HepG2 (cell line): ENCODE measurements around the gene TMEM223.

ENCODE experiments used
- ADNP ChIP-seq: sonication (generic); formaldehyde crosslinking; IDR thresholded peaks from 2 replicates; pipeline ENCODE4 v1.4.0; 2020; ENCODE audit warnings: missing genetic modification reagents
- CCAR2 ChIP-seq: fragments of 200-400 bp; formaldehyde crosslinking; optimal IDR thresholded peaks from 2 replicates; pipeline ENCODE3; 2018; ENCODE audit warnings: low read depth, mild to moderate bottlenecking, low read length, moderate library complexity
- CEBPZ ChIP-seq: IDR thresholded peaks from 2 replicates; pipeline ENCODE4 v1.6.1; 2012; ENCODE audit warnings: low read length, improper control_type of control experiment
- CHD4 ChIP-seq: fragments of 200-600 bp; sonication (generic); IDR thresholded peaks from 2 replicates; pipeline ENCODE4 v1.7.0; 2017; ENCODE audit warnings: mild to moderate bottlenecking, low read length, borderline replicate concordance
- GTF2F1 ChIP-seq: fragments of 150-350 bp; IDR thresholded peaks from 2 replicates; pipeline ENCODE4 v1.6.1; 2014; ENCODE audit warnings: low read length
- HCFC1 ChIP-seq: fragments of 150-350 bp; IDR thresholded peaks from 2 replicates; pipeline ENCODE4 v1.6.1; 2014; ENCODE audit warnings: low read depth, low read length
- KDM5A ChIP-seq: fragments of 200-600 bp; sonication (generic); IDR thresholded peaks from 2 replicates; pipeline ENCODE4 v1.7.0; 2018; ENCODE audit warnings: antibody characterized with exemption, mild to moderate bottlenecking, low read length, borderline replicate concordance
- POLR2A ChIP-seq, 2 experiments: IDR thresholded peaks; 2 replicates each; pipeline ENCODE4 v1.6.1; 2011; ENCODE audit warnings: low read depth in 2 of 2, low read length in 2 of 2, mild to moderate bottlenecking in 1 of 2, moderate library complexity in 1 of 2; ENCODE audit not compliant: insufficient read depth in 1 of 2
- POLR2AphosphoS2 ChIP-seq: IDR thresholded peaks from 2 replicates; pipeline ENCODE4 v1.6.1; 2011; ENCODE audit warnings: low read depth, low read length, improper control_type of control experiment
- PRDM15 ChIP-seq: sonication (generic); formaldehyde crosslinking; IDR thresholded peaks from 2 replicates; pipeline ENCODE4 v1.4.0; 2020; ENCODE audit warnings: missing genetic modification reagents
- SP1 ChIP-seq, 2 experiments: fragments of 450-650 bp in 1 of 2; sonication (generic) in 1 of 2; formaldehyde crosslinking in 1 of 2; IDR thresholded peaks; 2 replicates each; pipeline versions ENCODE4 v1.4.0 to v1.6.1; 2016 to 2020; ENCODE audit warnings: missing genetic modification reagents in 1 of 2
- ZNF776 ChIP-seq: sonication (generic); formaldehyde crosslinking; IDR thresholded peaks from 2 replicates; pipeline ENCODE4 v1.4.0; 2020; ENCODE audit warnings: mild to moderate bottlenecking, missing genetic modification reagents
- TF ChIP-seq, protein P1 (sequence below): sonication (generic); formaldehyde crosslinking; IDR thresholded peaks from 2 replicates; pipeline ENCODE4 v1.5.0; 2020; ENCODE audit warnings: mild to moderate bottlenecking, missing genetic modification reagents, moderate library complexity
- TF ChIP-seq, protein P2 (sequence below): sonication (generic); formaldehyde crosslinking; IDR thresholded peaks from one replicate; pipeline ENCODE4 v1.5.1; 2020; ENCODE audit warnings: mild to moderate bottlenecking, missing genetic modification reagents; ENCODE audit errors: not compliant biosample characterization

GRCh38 chr11:62832336-62833234 lies 40.8 kb upstream of the TMEM223 start, which contains the start of gene TEX54:
- TF ChIP-seq, protein P1, sequence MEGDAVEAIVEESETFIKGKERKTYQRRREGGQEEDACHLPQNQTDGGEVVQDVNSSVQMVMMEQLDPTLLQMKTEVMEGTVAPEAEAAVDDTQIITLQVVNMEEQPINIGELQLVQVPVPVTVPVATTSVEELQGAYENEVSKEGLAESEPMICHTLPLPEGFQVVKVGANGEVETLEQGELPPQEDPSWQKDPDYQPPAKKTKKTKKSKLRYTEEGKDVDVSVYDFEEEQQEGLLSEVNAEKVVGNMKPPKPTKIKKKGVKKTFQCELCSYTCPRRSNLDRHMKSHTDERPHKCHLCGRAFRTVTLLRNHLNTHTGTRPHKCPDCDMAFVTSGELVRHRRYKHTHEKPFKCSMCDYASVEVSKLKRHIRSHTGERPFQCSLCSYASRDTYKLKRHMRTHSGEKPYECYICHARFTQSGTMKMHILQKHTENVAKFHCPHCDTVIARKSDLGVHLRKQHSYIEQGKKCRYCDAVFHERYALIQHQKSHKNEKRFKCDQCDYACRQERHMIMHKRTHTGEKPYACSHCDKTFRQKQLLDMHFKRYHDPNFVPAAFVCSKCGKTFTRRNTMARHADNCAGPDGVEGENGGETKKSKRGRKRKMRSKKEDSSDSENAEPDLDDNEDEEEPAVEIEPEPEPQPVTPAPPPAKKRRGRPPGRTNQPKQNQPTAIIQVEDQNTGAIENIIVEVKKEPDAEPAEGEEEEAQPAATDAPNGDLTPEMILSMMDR (CRISPR knock-in tag), result no peak
- TF ChIP-seq CEBPZ (no peak), KDM5A (no peak), PRDM15 (CRISPR knock-in tag) (peak; percentile 56; the same call in 1 of the 2 replicates), CHD4 (no peak), SP1 (IDR thresholded peaks at IDR 0.05) (no peak), SP1 (CRISPR knock-in tag; IDR thresholded peaks at IDR 0.05) (no peak), ZNF776 (CRISPR knock-in tag) (no peak), POLR2AphosphoS2 (no peak), ADNP (no peak), POLR2A (IDR thresholded peaks at IDR 0.05; ENCODE audit: insufficient read depth in 1 of 2, low read depth in 2 of 2, low read length in 2 of 2) (no peak; a peak in 1 of 4 replicates), GTF2F1 (no peak), CCAR2 (no peak), HCFC1 (no peak)
- TF ChIP-seq, protein P2, sequence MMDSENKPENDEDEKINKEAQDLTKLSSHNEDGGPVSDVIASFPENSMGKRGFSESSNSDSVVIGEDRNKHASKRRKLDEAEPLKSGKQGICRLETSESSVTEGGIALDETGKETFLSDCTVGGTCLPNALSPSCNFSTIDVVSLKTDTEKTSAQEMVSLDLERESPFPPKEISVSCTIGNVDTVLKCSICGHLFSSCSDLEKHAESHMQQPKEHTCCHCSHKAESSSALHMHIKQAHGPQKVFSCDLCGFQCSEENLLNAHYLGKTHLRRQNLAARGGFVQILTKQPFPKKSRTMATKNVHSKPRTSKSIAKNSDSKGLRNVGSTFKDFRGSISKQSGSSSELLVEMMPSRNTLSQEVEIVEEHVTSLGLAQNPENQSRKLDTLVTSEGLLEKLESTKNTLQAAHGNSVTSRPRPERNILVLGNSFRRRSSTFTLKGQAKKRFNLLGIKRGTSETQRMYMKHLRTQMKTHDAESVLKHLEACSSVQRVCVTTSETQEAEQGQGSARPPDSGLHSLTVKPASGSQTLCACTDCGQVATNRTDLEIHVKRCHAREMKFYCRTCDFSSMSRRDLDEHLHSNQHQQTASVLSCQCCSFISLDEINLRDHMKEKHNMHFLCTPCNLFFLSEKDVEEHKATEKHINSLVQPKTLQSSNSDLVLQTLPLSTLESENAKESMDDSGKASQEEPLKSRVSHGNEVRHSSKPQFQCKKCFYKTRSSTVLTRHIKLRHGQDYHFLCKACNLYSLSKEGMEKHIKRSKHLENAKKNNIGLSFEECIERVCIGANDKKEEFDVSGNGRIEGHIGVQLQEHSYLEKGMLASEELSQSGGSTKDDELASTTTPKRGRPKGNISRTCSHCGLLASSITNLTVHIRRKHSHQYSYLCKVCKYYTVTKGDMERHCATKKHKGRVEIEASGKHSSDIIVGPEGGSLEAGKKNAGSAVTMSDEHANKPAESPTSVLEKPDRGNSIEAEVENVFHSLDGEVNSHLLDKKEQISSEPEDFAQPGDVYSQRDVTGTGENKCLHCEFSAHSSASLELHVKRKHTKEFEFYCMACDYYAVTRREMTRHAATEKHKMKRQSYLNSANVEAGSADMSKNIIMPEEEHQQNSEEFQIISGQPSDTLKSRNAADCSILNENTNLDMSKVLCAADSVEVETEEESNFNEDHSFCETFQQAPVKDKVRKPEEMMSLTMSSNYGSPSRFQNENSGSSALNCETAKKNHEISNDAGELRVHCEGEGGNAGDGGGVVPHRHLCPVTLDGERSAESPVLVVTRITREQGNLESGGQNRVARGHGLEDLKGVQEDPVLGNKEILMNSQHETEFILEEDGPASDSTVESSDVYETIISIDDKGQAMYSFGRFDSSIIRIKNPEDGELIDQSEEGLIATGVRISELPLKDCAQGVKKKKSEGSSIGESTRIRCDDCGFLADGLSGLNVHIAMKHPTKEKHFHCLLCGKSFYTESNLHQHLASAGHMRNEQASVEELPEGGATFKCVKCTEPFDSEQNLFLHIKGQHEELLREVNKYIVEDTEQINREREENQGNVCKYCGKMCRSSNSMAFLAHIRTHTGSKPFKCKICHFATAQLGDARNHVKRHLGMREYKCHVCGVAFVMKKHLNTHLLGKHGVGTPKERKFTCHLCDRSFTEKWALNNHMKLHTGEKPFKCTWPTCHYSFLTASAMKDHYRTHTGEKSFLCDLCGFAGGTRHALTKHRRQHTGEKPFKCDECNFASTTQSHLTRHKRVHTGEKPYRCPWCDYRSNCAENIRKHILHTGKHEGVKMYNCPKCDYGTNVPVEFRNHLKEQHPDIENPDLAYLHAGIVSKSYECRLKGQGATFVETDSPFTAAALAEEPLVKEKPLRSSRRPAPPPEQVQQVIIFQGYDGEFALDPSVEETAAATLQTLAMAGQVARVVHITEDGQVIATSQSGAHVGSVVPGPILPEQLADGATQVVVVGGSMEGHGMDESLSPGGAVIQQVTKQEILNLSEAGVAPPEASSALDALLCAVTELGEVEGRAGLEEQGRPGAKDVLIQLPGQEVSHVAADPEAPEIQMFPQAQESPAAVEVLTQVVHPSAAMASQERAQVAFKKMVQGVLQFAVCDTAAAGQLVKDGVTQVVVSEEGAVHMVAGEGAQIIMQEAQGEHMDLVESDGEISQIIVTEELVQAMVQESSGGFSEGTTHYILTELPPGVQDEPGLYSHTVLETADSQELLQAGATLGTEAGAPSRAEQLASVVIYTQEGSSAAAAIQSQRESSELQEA, result no peak
